ENCODE results near the gene CACNA1B.

DNA sequence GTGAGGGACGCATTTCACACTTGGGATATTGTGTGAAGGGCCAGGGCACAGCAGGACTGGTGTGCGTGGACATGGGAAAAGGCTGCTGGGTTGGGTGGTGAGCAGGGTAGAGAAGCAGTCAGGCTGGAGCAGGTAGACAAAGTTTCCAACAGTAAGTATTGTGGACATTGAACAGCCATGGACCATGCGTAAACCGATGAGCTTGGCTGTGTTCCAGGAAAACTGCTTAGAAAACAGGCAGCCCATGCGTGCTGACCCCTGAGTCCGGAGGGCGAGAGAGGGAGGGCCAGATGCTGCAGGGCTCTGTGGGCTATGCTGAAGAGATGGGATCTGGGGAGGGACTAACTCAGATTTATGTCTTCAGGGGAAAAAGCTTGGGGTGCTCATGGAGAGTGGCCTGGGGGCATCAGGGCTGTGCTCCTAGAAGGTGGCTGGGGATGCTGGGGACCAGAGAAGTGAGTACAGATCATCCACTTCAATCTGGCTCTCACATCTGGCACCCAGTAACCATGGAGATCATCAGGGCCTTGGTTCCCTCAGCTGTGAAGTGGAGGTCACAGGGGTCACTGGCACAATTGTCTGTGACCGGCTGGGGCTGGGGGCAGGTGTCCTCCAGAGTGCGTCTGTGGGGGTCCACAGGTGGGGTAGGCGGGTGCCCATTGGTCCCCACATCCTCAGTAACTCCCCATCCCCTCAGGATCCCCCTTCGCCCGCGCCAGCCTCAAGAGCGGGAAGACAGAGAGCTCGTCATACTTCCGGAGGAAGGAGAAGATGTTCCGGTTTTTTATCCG lies 93.3 kb downstream of the CACNA1B start:
- TF ChIP-seq, protein P1, sequence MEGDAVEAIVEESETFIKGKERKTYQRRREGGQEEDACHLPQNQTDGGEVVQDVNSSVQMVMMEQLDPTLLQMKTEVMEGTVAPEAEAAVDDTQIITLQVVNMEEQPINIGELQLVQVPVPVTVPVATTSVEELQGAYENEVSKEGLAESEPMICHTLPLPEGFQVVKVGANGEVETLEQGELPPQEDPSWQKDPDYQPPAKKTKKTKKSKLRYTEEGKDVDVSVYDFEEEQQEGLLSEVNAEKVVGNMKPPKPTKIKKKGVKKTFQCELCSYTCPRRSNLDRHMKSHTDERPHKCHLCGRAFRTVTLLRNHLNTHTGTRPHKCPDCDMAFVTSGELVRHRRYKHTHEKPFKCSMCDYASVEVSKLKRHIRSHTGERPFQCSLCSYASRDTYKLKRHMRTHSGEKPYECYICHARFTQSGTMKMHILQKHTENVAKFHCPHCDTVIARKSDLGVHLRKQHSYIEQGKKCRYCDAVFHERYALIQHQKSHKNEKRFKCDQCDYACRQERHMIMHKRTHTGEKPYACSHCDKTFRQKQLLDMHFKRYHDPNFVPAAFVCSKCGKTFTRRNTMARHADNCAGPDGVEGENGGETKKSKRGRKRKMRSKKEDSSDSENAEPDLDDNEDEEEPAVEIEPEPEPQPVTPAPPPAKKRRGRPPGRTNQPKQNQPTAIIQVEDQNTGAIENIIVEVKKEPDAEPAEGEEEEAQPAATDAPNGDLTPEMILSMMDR (IDR thresholded peaks at IDR 0.05): no peak
- no peak for TF ChIP-seq POLR2A (IDR thresholded peaks at IDR 0.05)
- no peak for TF ChIP-seq POLR2AphosphoS5 (IDR thresholded peaks at IDR 0.05; ENCODE audit: insufficient read depth in 1 of 2, low read depth in 1 of 2)

Measured in vagina (tissue), 2 donors.